ENCODE measurements around the gene CDK10.

DNA sequence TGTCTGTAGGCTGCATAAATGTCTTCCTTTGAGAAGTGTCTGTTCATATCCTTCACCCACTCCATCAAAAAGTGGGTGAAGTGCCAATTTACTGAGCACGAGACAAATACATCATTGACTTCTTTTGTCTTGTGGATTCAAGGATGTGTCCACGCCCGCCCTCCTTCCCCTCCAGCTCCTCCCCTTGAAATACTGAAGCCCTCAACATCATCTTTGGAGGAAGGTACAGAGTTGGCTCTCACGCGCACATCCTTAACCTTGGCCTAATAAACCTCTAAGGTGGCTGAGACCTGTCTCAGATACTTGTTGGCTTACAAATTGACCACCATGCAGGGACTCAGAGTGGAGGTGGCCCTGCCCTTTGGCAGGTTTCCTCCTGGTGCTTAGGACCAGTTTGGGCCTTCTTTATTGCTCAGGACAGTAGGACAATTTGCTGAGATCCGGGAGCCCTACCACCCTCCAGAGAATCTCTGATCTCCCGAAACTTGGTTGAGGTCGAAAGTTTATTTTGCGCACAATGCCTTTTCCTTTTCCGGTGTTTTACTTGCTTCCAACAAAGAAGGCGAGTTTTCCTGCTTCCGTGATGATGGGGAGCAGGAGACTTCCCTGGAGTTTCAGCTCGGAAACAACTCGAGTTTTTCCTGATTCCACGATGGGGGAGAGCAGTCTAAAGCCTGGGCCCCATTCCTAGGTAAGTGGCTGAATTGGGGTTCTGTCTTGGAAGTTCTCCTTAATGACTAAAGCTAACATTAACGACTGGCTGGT is 14.1 kb upstream of the CDK10 start:
- TF ChIP-seq, protein P1, sequence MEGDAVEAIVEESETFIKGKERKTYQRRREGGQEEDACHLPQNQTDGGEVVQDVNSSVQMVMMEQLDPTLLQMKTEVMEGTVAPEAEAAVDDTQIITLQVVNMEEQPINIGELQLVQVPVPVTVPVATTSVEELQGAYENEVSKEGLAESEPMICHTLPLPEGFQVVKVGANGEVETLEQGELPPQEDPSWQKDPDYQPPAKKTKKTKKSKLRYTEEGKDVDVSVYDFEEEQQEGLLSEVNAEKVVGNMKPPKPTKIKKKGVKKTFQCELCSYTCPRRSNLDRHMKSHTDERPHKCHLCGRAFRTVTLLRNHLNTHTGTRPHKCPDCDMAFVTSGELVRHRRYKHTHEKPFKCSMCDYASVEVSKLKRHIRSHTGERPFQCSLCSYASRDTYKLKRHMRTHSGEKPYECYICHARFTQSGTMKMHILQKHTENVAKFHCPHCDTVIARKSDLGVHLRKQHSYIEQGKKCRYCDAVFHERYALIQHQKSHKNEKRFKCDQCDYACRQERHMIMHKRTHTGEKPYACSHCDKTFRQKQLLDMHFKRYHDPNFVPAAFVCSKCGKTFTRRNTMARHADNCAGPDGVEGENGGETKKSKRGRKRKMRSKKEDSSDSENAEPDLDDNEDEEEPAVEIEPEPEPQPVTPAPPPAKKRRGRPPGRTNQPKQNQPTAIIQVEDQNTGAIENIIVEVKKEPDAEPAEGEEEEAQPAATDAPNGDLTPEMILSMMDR (IDR thresholded peaks at IDR 0.05): no peak
- TF ChIP-seq ZFX (IDR thresholded peaks at IDR 0.05; ENCODE audit: borderline replicate concordance): no peak
